Fibroblast of lung (primary cell): ENCODE data around the gene C2orf81. TPM values are rescaled to one million over a fixed set of nuclear protein-coding genes. Genes with fewer than 3 reads are reported as not detected.

Source experiments
- DNase-seq, 2 donors: peaks; one replicate each; pipeline versions ENCODE4 v3.0.0 to v3.0.0-alpha.2; 2010; ENCODE audit warnings: low read depth in 2 of 2
- H2AFZ ChIP-seq: 2 replicates; pipeline ENCODE4 v1.5.1; 2012; ENCODE audit warnings: low read length, control low read depth, inconsistent platforms
- H3K27ac ChIP-seq: 2 replicates; pipeline ENCODE4 v1.5.1; 2011; ENCODE audit warnings: low read length, control low read depth; ENCODE audit not compliant: insufficient read depth
- H3K27me3 ChIP-seq: 2 replicates; pipeline ENCODE4 v1.5.1; 2011; ENCODE audit warnings: mild to moderate bottlenecking, low read length; ENCODE audit not compliant: control insufficient read depth, insufficient read depth
- H3K36me3 ChIP-seq: 2 replicates; pipeline ENCODE4 v1.5.1; 2011; ENCODE audit warnings: low read length; ENCODE audit not compliant: control insufficient read depth, insufficient read depth
- H3K4me1 ChIP-seq: 2 replicates; pipeline ENCODE4 v1.5.1; 2011; ENCODE audit warnings: low read length; ENCODE audit not compliant: control insufficient read depth, insufficient read depth; ENCODE audit errors: extremely low read depth
- H3K4me2 ChIP-seq: 2 replicates; pipeline ENCODE4 v1.5.1; 2011; ENCODE audit warnings: low read length, control low read depth; ENCODE audit not compliant: insufficient read depth; ENCODE audit errors: extremely low read depth
- H3K4me3 ChIP-seq, 4 experiments: fragments of 200-600 bp in 1 of 4; sonication (generic) in 1 of 4; replicated peaks in 1 of 4; 2 replicates each; pipeline ENCODE4 v1.5.1; 2011 to 2016; ENCODE audit warnings: low read length in 4 of 4, low read depth in 3 of 4, mild to moderate bottlenecking in 3 of 4, control low read depth in 2 of 4, inconsistent platforms in 1 of 4, mixed read lengths in 1 of 4; ENCODE audit not compliant: insufficient read depth in 1 of 4; ENCODE audit errors: control extremely low read depth in 1 of 4
- H3K79me2 ChIP-seq: 2 replicates; pipeline ENCODE4 v1.5.1; 2012; ENCODE audit warnings: mild to moderate bottlenecking, low read length, inconsistent platforms; ENCODE audit not compliant: control insufficient read depth, insufficient read depth
- H3K9ac ChIP-seq: 2 replicates; pipeline ENCODE4 v1.5.1; 2011; ENCODE audit warnings: mild to moderate bottlenecking, low read length, control low read depth; ENCODE audit not compliant: insufficient read depth
- H3K9me3 ChIP-seq: 2 replicates; pipeline ENCODE4 v1.5.1; 2012; ENCODE audit warnings: low read depth, low read length; ENCODE audit not compliant: control insufficient read depth, insufficient read depth
- H4K20me1 ChIP-seq: 2 replicates; pipeline ENCODE4 v1.5.1; 2011; ENCODE audit warnings: low read length; ENCODE audit not compliant: control insufficient read depth, insufficient read depth; ENCODE audit errors: extremely low read depth
- EZH2 ChIP-seq: IDR thresholded peaks from 2 replicates; pipeline ENCODE4 v1.5.1; 2012; ENCODE audit warnings: low read length, control low read depth, mild to moderate bottlenecking; ENCODE audit errors: missing control alignments
- polyA plus RNA-seq, 2 donors: library from polyadenylated mRNA; depleted of rRNA in 1 of 2; stranded (reverse) in 1 of 2; unstranded in 1 of 2; fragments of >200 nt; gene quantifications; 2 replicates each; pipeline ENCODE4 v1.2.1, GENCODE V29; 2011 to 2012; ENCODE audit warnings: missing spikeins in 1 of 2
- total RNA-seq: library from RNA; depleted of rRNA; stranded (reverse); fragments of >200 nt; gene quantifications from 2 replicates; pipeline ENCODE4 v1.2.1, GENCODE V29; 2014
- TF ChIP-seq, protein P1 (sequence below), 2 donors: IDR thresholded peaks in 1 of 2; conservative IDR thresholded peaks in 1 of 2; 1 replicate in 1 of 2; 2 replicates in 1 of 2; pipeline ENCODE4 v1.5.1; 2011 to 2012; ENCODE audit warnings: low read length in 2 of 2, control low read depth in 1 of 2, inconsistent platforms in 1 of 2, low read depth in 1 of 2, mild to moderate bottlenecking in 1 of 2

C2orf81 gene
- total and polyA plus RNA-seq, 2 donors (not counting 1 experiment from before 2014, with no cell fraction given), result 0.25 to 1.5 TPM

DNA sequence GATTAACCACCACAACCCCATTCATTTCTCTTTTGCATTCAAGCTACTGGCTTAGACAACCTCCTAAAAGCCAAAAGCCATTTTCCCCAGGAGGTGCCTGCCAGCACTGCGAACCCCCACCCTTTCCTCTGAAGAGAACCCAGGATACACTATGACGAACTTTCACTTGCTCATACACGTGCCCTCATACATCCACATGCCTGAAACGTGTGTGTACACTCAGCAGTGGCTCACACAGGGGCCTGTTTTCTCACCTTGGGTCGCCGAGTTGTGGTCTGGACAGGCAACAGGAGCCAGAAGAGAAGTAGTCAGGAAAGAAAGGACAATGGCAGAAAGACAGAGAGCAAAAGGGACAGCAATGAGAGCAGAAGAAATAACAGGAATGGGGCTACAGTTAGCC, 48.7 kb downstream of the C2orf81 start:
- DNase-seq, result no peak
- no peak overlapping the region for H3K27ac ChIP-seq
- H3K79me2 ChIP-seq, result peaks cover 6% of the 10 kb centered on the region
- H3K4me1 ChIP-seq, result peaks cover 3% of the 10 kb centered on the region
- no peak overlapping the region for H3K9ac ChIP-seq
- no peak overlapping the region for H3K4me3 ChIP-seq
- no peaks in the 10 kb centered on the region for H4K20me1 ChIP-seq
- no peak for TF ChIP-seq EZH2
- TF ChIP-seq, protein P1, sequence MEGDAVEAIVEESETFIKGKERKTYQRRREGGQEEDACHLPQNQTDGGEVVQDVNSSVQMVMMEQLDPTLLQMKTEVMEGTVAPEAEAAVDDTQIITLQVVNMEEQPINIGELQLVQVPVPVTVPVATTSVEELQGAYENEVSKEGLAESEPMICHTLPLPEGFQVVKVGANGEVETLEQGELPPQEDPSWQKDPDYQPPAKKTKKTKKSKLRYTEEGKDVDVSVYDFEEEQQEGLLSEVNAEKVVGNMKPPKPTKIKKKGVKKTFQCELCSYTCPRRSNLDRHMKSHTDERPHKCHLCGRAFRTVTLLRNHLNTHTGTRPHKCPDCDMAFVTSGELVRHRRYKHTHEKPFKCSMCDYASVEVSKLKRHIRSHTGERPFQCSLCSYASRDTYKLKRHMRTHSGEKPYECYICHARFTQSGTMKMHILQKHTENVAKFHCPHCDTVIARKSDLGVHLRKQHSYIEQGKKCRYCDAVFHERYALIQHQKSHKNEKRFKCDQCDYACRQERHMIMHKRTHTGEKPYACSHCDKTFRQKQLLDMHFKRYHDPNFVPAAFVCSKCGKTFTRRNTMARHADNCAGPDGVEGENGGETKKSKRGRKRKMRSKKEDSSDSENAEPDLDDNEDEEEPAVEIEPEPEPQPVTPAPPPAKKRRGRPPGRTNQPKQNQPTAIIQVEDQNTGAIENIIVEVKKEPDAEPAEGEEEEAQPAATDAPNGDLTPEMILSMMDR (conservative IDR thresholded peaks at IDR 0.05 in 1 of 2, IDR thresholded peaks at IDR 0.05 in 1 of 2; ENCODE audit: low read depth in 1 of 2, low read length in 2 of 2), result no peak
- H3K4me2 ChIP-seq, result no peak overlapping the region
- no peak overlapping the region for H2AFZ ChIP-seq
- H3K27me3 ChIP-seq, result no peaks in the 10 kb centered on the region
- peaks cover 21% of the 10 kb centered on the region for H3K36me3 ChIP-seq
- no peaks in the 10 kb centered on the region for H3K9me3 ChIP-seq

DNA sequence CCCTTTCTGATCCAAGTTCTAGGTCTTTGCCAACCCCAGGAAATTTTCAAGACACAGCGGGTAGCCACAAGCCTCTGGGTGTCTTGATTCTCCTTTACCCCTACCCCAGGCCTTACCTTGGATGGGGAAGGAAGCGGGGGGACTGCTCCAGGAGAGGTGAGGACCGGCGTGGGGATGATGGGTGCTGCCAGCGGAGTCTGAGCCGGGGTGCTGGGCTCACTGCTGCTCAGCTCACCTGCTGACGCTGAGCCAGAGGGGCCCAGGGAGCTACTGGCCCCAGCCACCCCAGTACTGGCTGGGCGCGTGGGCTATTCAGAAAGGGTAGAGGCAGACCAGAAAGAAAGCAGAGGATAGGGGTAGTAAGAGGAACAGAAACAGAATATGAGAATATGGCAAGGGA, 50.0 kb downstream of the C2orf81 start:
- Histone ChIP-seq H3K9ac (no peak overlapping the region), H3K9me3 (no peaks in the 10 kb centered on the region), H3K4me1 (peaks cover 3% of the 10 kb centered on the region), H3K4me2 (no peak overlapping the region), H4K20me1 (no peaks in the 10 kb centered on the region), H3K4me3 (no peak overlapping the region), H3K27ac (no peak overlapping the region), H3K27me3 (no peaks in the 10 kb centered on the region), H3K36me3 (peaks cover 27% of the 10 kb centered on the region), H3K79me2 (peaks cover 3% of the 10 kb centered on the region), H2AFZ (no peak overlapping the region)
- TF ChIP-seq, protein P1 (conservative IDR thresholded peaks at IDR 0.05 in 1 of 2, IDR thresholded peaks at IDR 0.05 in 1 of 2; ENCODE audit: low read depth in 1 of 2, low read length in 2 of 2), result no peak
- no peak for TF ChIP-seq EZH2
- DNase-seq, result no peak

DNA sequence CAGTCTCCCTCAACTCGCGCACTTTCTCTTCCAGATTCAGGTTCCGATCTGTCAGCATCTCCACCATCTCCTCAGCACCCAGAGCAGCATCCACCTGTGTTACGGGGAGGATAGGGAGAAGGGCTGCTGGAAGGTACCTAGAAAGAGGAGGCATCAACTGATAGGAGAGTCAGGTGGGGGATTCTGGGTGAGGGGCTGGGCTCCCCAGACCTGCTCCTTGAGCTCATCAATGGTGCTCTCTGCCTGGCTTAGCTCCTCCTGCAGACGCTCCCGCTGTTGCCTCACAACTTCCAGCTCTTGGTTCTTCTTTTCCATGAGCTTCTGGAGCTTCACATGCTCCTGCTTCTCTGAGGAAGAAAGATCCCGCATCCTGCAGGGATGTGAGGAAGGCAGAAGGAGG, 51.4 kb downstream of the C2orf81 start:
- no peaks in the 10 kb centered on the region for H4K20me1 ChIP-seq
- TF ChIP-seq, protein P1 (conservative IDR thresholded peaks at IDR 0.05 in 1 of 2, IDR thresholded peaks at IDR 0.05 in 1 of 2; ENCODE audit: low read depth in 1 of 2, low read length in 2 of 2), result no peak
- no peak for TF ChIP-seq EZH2
- no peaks in the 10 kb centered on the region for H3K9me3 ChIP-seq
- no peak overlapping the region for H3K4me2 ChIP-seq
- peaks cover 3% of the 10 kb centered on the region for H3K79me2 ChIP-seq
- H3K27ac ChIP-seq, result no peak overlapping the region
- H3K36me3 ChIP-seq, result peaks cover 31% of the 10 kb centered on the region
- H2AFZ ChIP-seq, result no peak overlapping the region
- no peaks in the 10 kb centered on the region for H3K27me3 ChIP-seq
- H3K4me3 ChIP-seq, result no peak overlapping the region
- DNase-seq, result no peak
- H3K4me1 ChIP-seq, result peaks cover 3% of the 10 kb centered on the region
- no peak overlapping the region for H3K9ac ChIP-seq
